ENCODE data around the gene GRM8.
A peak's percentile ranks its signal among the peaks of the same experiment; 100 is the strongest.

The GRM8 gene

GRCh38 chr7:126411821-126412383 lies 840.8 kb downstream of the GRM8 start:
- peak; percentile 9 for DNase-seq (ENCODE audit: low read depth)
- no peak for TF ChIP-seq CTCF (IDR thresholded peaks at IDR 0.05; ENCODE audit: insufficient read depth, low read depth, low read length, missing control alignments)
- peak overlapping the region; percentile 7; the same call in 1 of the 2 replicates for H3K4me3 ChIP-seq (ENCODE audit: low read depth, low read length)

GRCh38 chr7:126411032-126411820 lies 841.5 kb downstream of the GRM8 start:
- peak; percentile 12 for DNase-seq (ENCODE audit: low read depth)
- TF ChIP-seq CTCF (IDR thresholded peaks at IDR 0.05; ENCODE audit: insufficient read depth, low read depth, low read length, missing control alignments), result no peak
- peak overlapping the region; percentile 7; the same call in 1 of the 2 replicates for H3K4me3 ChIP-seq (ENCODE audit: low read depth, low read length)

GRCh38 chr7:126403040-126403439 lies 849.7 kb downstream of the GRM8 start:
- DNase-seq (ENCODE audit: low read depth), result no peak
- no peak for TF ChIP-seq CTCF (IDR thresholded peaks at IDR 0.05; ENCODE audit: insufficient read depth, low read depth, low read length, missing control alignments)
- no peak overlapping the region for H3K4me3 ChIP-seq (ENCODE audit: low read depth, low read length)

DNA sequence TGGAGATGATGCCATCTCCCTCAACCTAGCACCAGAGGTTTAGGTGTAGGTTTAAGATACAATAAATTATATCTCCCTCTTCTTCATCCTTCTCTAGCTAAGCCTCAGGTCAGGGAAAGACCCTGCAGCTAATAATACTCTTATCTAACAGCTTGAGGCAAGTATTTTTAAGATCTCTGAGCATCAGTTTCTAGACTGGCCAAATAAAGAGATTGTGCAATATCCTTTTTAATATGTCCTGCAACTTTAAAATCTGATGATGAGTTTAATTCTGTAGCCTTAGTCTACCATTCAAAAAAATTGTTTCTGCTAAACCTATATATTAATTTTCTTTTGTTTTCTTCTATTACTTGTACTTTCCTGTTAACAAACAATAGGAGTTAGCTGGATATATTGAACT lies 850.8 kb downstream of the GRM8 start:
- no peak for TF ChIP-seq CTCF (IDR thresholded peaks at IDR 0.05; ENCODE audit: insufficient read depth, low read depth, low read length, missing control alignments)
- no peak for DNase-seq (ENCODE audit: low read depth)
- no peak overlapping the region for H3K4me3 ChIP-seq (ENCODE audit: low read depth, low read length)

GRCh38 chr7:126398851-126399529 lies 853.8 kb downstream of the GRM8 start:
- no peak for TF ChIP-seq CTCF (IDR thresholded peaks at IDR 0.05; ENCODE audit: insufficient read depth, low read depth, low read length, missing control alignments)
- no peak for DNase-seq (ENCODE audit: low read depth)
- no peak overlapping the region for H3K4me3 ChIP-seq (ENCODE audit: low read depth, low read length)

DNA sequence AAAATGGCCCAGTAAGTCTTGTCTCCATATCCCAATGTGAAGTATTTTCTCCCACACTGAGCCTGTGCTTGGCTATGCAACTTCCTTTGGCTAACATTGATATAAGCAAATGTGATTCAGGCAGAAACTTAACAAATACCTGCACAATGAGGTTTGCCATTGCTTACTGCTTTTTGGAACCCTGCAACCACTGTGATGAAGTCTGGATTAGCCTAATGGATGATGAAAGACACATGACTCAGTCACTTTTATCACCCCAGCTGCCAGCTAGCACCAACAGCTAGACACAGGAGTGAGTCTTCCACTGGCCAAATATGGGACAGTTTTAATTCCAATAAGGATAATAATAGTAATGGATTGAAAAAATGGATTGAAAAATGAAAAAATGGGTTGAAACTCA lies 854.5 kb downstream of the GRM8 start:
- DNase-seq (ENCODE audit: low read depth), result no peak

More for the DNA sequence above, 854.5 kb downstream of the GRM8 start:
- TF ChIP-seq CTCF (IDR thresholded peaks at IDR 0.05; ENCODE audit: insufficient read depth, low read depth, low read length, missing control alignments), result no peak
- H3K4me3 ChIP-seq (ENCODE audit: low read depth, low read length), result no peak overlapping the region
